IMR-90 (cell line): ENCODE results near the gene PITPNB. TPM values are rescaled to one million over a fixed set of nuclear protein-coding genes. Genes with fewer than 3 reads are reported as not detected.
A peak's percentile ranks its signal among the peaks of the same experiment; 100 is the strongest.

Experiments used
- ATAC-seq: fragments of 200-7000 bp; cut with Tn5 transposase; 2 replicates; pipeline ENCODE4 v1.9.1; 2020; ENCODE audit warnings: low read depth, mild to moderate bottlenecking, moderate library complexity
- BruUV-seq: library from RNA; stranded (reverse); fragments of 400-500 nt; replicated peaks from 2 replicates; lab custom pipeline; 2021; lab: Mats Ljungman, UMichigan
- CTCF ChIA-PET: fragments of 300-600 bp; formaldehyde crosslinking; extraction: SDS; loops from one replicate; lab custom pipeline; 2021; ENCODE audit warnings: antibody characterized with exemption; lab: Yijun Ruan, JAX
- POLR2A ChIA-PET: fragments of 300-600 bp; sonication (Branson Sonifier 250); formaldehyde crosslinking; loops from one replicate; lab custom pipeline; 2022; ENCODE audit warnings: antibody characterized with exemption; ENCODE audit not compliant: unreplicated experiment; lab: Charles Lee
- DNase-seq: peaks from one replicate; pipeline ENCODE4 v3.0.0; 2013
- H2AFZ ChIP-seq: replicated peaks from 2 replicates; pipeline ENCODE3; 2013; ENCODE audit warnings: low read length, mild to moderate bottlenecking; ENCODE audit not compliant: poor library complexity
- H2AK5ac ChIP-seq: 2 replicates; pipeline ENCODE4 v1.6.1; 2013; ENCODE audit warnings: low read depth, low read length, inconsistent platforms
- H2AK9ac ChIP-seq: replicated peaks from 2 replicates; pipeline ENCODE3; 2013; ENCODE audit warnings: mild to moderate bottlenecking, low read depth, low read length, moderate library complexity; ENCODE audit not compliant: poor library complexity
- H2BK120ac ChIP-seq: 2 replicates; pipeline ENCODE4 v1.6.1; 2013; ENCODE audit warnings: low read depth, low read length, inconsistent platforms
- H2BK15ac ChIP-seq: 3 replicates; pipeline ENCODE4 v1.6.1; 2013; ENCODE audit warnings: low read depth, low read length, inconsistent platforms
- H2BK20ac ChIP-seq: 2 replicates; pipeline ENCODE4 v1.6.1; 2013; ENCODE audit warnings: low read depth, mild to moderate bottlenecking, inconsistent platforms, low read length, moderate library complexity
- H2BK5ac ChIP-seq: 2 replicates; pipeline ENCODE4 v1.6.1; 2013; ENCODE audit warnings: mild to moderate bottlenecking, low read depth, low read length, inconsistent platforms; ENCODE audit not compliant: poor library complexity, severe bottlenecking
- H3K14ac ChIP-seq: replicated peaks from 2 replicates; pipeline ENCODE4 v1.6.1; 2013; ENCODE audit warnings: low read depth, low read length, inconsistent platforms
- H3K18ac ChIP-seq: 2 replicates; pipeline ENCODE4 v1.6.1; 2013; ENCODE audit warnings: low read depth, low read length, control low read depth
- H3K23ac ChIP-seq: 2 replicates; pipeline ENCODE4 v1.6.1; 2013; ENCODE audit warnings: low read depth, low read length, inconsistent platforms
- H3K27ac ChIP-seq: 2 replicates; pipeline ENCODE4 v1.5.1; 2013; ENCODE audit warnings: mild to moderate bottlenecking, control low read depth, low read length; ENCODE audit not compliant: insufficient read depth
- H3K27me3 ChIP-seq: 2 replicates; pipeline ENCODE4 v1.6.1; 2013; ENCODE audit warnings: low read length; ENCODE audit not compliant: control insufficient read depth, insufficient read depth
- H3K36me3 ChIP-seq: 2 replicates; pipeline ENCODE4 v1.6.1; 2013; ENCODE audit warnings: low read length, mixed read lengths; ENCODE audit not compliant: control insufficient read depth, insufficient read depth
- H3K4ac ChIP-seq: 2 replicates; pipeline ENCODE4 v1.6.1; 2013; ENCODE audit warnings: low read depth, low read length, inconsistent platforms
- H3K4me1 ChIP-seq: 2 replicates; pipeline ENCODE4 v1.6.1; 2013; ENCODE audit warnings: low read length, mixed read lengths; ENCODE audit not compliant: control insufficient read depth, insufficient read depth
- H3K4me2 ChIP-seq: 2 replicates; pipeline ENCODE4 v1.6.1; 2013; ENCODE audit warnings: low read depth, mild to moderate bottlenecking, control low read depth, low read length, moderate library complexity
- H3K4me3 ChIP-seq: 2 replicates; pipeline ENCODE4 v1.5.1; 2013; ENCODE audit warnings: low read depth, mild to moderate bottlenecking, control low read depth, low read length, moderate library complexity; ENCODE audit not compliant: insufficient read depth
- H3K56ac ChIP-seq: 2 replicates; pipeline ENCODE4 v1.6.1; 2013; ENCODE audit warnings: low read length, inconsistent platforms; ENCODE audit not compliant: insufficient read depth; ENCODE audit errors: extremely low read depth
- H3K79me1 ChIP-seq, 2 experiments: 2 replicates each; pipeline ENCODE4 v1.6.1; 2013; ENCODE audit warnings: low read length in 2 of 2, inconsistent platforms in 1 of 2, low read depth in 1 of 2
- H3K9ac ChIP-seq: 2 replicates; pipeline ENCODE4 v1.6.1; 2013; ENCODE audit warnings: low read depth, low read length, control low read depth
- H3K9me1 ChIP-seq: 2 replicates; pipeline ENCODE4 v1.6.1; 2013; ENCODE audit warnings: low read length, inconsistent platforms; ENCODE audit not compliant: insufficient read depth
- H3K9me3 ChIP-seq: 2 replicates; pipeline ENCODE4 v1.6.1; 2013; ENCODE audit warnings: low read length; ENCODE audit not compliant: control insufficient read depth, insufficient read depth
- H4K20me1 ChIP-seq: 2 replicates; pipeline ENCODE4 v1.6.1; 2013; ENCODE audit warnings: low read length, inconsistent platforms; ENCODE audit not compliant: insufficient read depth
- H4K5ac ChIP-seq: 2 replicates; pipeline ENCODE4 v1.6.1; 2013; ENCODE audit warnings: mild to moderate bottlenecking, low read depth, low read length, control low read depth
- H4K8ac ChIP-seq, 2 experiments: 2 replicates each; pipeline ENCODE4 v1.6.1; 2013; ENCODE audit warnings: low read depth in 2 of 2, low read length in 2 of 2, control low read depth in 1 of 2, inconsistent platforms in 1 of 2
- H4K91ac ChIP-seq: 2 replicates; pipeline ENCODE4 v1.6.1; 2013; ENCODE audit warnings: low read depth, low read length, inconsistent platforms; ENCODE audit not compliant: insufficient read depth
- CHD1 ChIP-seq: IDR thresholded peaks from 2 replicates; pipeline ENCODE4 v1.6.1; 2012; ENCODE audit warnings: low read depth, low read length, improper control_type of control experiment
- FOS ChIP-seq: fragments of 150-350 bp; IDR thresholded peaks from 2 replicates; pipeline ENCODE4 v1.6.1; 2016; ENCODE audit warnings: low read depth, low read length
- MXI1 ChIP-seq: IDR thresholded peaks from 2 replicates; pipeline ENCODE4 v1.6.1; 2012; ENCODE audit warnings: low read depth, mild to moderate bottlenecking, low read length, moderate library complexity, borderline replicate concordance
- POLR2A ChIP-seq: IDR thresholded peaks from 2 replicates; pipeline ENCODE4 v1.6.1; 2012; ENCODE audit warnings: mild to moderate bottlenecking, low read depth, low read length
- RCOR1 ChIP-seq: IDR thresholded peaks from 2 replicates; pipeline ENCODE4 v1.6.1; 2012; ENCODE audit warnings: mild to moderate bottlenecking, low read length, improper control_type of control experiment; ENCODE audit not compliant: insufficient replicate concordance
- SMC3 ChIP-seq: fragments of 150-350 bp; IDR thresholded peaks from 2 replicates; pipeline ENCODE4 v1.6.1; 2016; ENCODE audit warnings: low read depth, mild to moderate bottlenecking, antibody characterized with exemption, low read length, moderate library complexity
- WGBS, 2 experiments: methylation state at CpG; one replicate each; pipeline versions ENCODE4 v1.1.5 to v1.1.7; 2013; ENCODE audit warnings: missing lambda C conversion rate in 2 of 2; ENCODE audit not compliant: insufficient read length in 1 of 2; ENCODE audit errors: extremely low coverage in 2 of 2; 5-methylcytosine and 5-hydroxymethylcytosine counted together
- dilution Hi-C: fragments of 300-500 bp; cut with HindIII; formaldehyde crosslinking; loops from one replicate; pipeline ENCODE4 v1.14.3; 2018; ENCODE audit warnings: low sequenced_read_pairs; ENCODE audit not compliant: unreplicated experiment
- in situ Hi-C: fragments of 300-500 bp; cut with MboI; formaldehyde crosslinking; loops from 3 replicates; pipeline ENCODE4 v1.14.3; 2019; ENCODE audit warnings: low sequenced_read_pairs, inconsistent platforms, mixed read lengths
- intact Hi-C: fragments of 100-400 bp; cut with micrococcal nuclease; formaldehyde crosslinking; loops from 2 replicates; pipeline ENCODE4 v1.10.0; 2022
- polyA plus RNA-seq, 3 experiments: library from polyadenylated mRNA; depleted of rRNA; stranded (reverse); fragments of >200 nt; gene quantifications; 2 replicates each; pipeline ENCODE4 v1.2.3, GENCODE V29; 2012; ENCODE audit warnings: low replicate concordance in 1 of 3
- total RNA-seq: library from RNA; depleted of rRNA; stranded (reverse); fragments of >200 nt; gene quantifications from 2 replicates; pipeline ENCODE4 v1.2.3, GENCODE V29; 2012
- TF ChIP-seq, protein P1 (sequence below): conservative IDR thresholded peaks from 2 replicates; pipeline ENCODE4 v1.5.1; 2012; ENCODE audit warnings: mild to moderate bottlenecking, low read depth, low read length, improper control_type of control experiment
- TF ChIP-seq, protein P2 (sequence below): fragments of 150-350 bp; IDR thresholded peaks from 2 replicates; pipeline ENCODE4 v1.6.1; 2017; ENCODE audit warnings: mild to moderate bottlenecking, antibody characterized with exemption, low read length, low read depth

The PITPNB gene
- total and polyA plus RNA-seq, 2 of the 4 experiments (the other 2 are of a cell fraction) = 19.7 to 54.5 TPM

DNA sequence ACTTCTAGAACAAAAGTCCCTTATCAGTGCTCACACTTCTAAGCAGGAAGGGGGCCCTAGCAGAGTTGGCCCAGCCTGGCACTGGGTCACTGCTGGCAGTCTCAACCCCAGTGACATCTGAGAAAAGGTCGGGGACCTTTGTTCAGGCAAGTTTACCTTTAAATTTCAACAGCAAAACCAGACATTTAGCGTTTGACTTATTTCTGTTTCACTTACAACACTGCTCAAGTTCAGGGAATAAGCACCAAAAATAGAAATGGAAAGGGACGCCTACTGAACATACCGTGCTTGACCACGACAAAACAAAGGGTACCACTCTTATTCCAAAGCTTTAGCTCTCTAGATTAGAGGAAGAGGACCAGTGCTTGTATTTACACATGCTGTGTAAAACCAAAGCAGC, 26.2 kb downstream of the PITPNB start:
- Histone ChIP-seq H3K4me2 (no peak overlapping the region), H2BK5ac (no peak overlapping the region), H2BK15ac (no peak overlapping the region), H3K18ac (no peak overlapping the region), H4K8ac (no peak overlapping the region), H3K27ac (no peak overlapping the region), H3K14ac (no peak overlapping the region), H2BK120ac (no peak overlapping the region), H3K56ac (no peak overlapping the region), H3K4me3 (no peak overlapping the region), H3K9me1 (peaks cover 11% of the 10 kb centered on the region), H3K23ac (no peak overlapping the region), H4K20me1 (peaks cover 12% of the 10 kb centered on the region; the same call in 1 of the 2 replicates), H2AFZ (no peak overlapping the region), H4K91ac (no peak overlapping the region), H3K79me1 (peaks cover 33 to 80% of the 10 kb centered on the region in 2 experiments), H2BK20ac (no peak overlapping the region), H2AK5ac (no peak overlapping the region), H3K9ac (no peak overlapping the region), H3K9me3 (no peaks in the 10 kb centered on the region), H3K36me3 (peaks cover 54% of the 10 kb centered on the region), H3K4ac (no peak overlapping the region), H3K27me3 (no peaks in the 10 kb centered on the region), H2AK9ac (no peak overlapping the region), H3K4me1 (peaks cover 3% of the 10 kb centered on the region), H4K5ac (peak overlapping the region; percentile 59; the same call in 1 of the 2 replicates)
- intact Hi-C loops = no loop called here
- in situ Hi-C loops = no loop called here
- ChIA-PET POLR2A (no interaction called here), CTCF (no interaction called here)
- WGBS, 2 experiments = 67% methylated on average over 1 of the region's 5 CpGs; no CpG with 5 or more reads in 1 of the 2 experiments
- TF ChIP-seq RCOR1 (no peak), CHD1 (no peak), SMC3 (no peak), FOS (no peak), MXI1 (no peak), POLR2A (no peak)
- TF ChIP-seq, protein P1, sequence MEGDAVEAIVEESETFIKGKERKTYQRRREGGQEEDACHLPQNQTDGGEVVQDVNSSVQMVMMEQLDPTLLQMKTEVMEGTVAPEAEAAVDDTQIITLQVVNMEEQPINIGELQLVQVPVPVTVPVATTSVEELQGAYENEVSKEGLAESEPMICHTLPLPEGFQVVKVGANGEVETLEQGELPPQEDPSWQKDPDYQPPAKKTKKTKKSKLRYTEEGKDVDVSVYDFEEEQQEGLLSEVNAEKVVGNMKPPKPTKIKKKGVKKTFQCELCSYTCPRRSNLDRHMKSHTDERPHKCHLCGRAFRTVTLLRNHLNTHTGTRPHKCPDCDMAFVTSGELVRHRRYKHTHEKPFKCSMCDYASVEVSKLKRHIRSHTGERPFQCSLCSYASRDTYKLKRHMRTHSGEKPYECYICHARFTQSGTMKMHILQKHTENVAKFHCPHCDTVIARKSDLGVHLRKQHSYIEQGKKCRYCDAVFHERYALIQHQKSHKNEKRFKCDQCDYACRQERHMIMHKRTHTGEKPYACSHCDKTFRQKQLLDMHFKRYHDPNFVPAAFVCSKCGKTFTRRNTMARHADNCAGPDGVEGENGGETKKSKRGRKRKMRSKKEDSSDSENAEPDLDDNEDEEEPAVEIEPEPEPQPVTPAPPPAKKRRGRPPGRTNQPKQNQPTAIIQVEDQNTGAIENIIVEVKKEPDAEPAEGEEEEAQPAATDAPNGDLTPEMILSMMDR = no peak
- TF ChIP-seq, protein P2, sequence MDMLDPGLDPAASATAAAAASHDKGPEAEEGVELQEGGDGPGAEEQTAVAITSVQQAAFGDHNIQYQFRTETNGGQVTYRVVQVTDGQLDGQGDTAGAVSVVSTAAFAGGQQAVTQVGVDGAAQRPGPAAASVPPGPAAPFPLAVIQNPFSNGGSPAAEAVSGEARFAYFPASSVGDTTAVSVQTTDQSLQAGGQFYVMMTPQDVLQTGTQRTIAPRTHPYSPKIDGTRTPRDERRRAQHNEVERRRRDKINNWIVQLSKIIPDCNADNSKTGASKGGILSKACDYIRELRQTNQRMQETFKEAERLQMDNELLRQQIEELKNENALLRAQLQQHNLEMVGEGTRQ = no peak
- DNase-seq (no peak), ATAC-seq (no peak)
- dilution Hi-C loops = no loop called here
- no TSS peak for BruUV-seq
